ENCODE results near the gene FOS. TPM values are rescaled to one million over a fixed set of nuclear protein-coding genes. Genes with fewer than 3 reads are reported as not detected.
A peak's percentile ranks its signal among the peaks of the same experiment; 100 is the strongest.
"Not testable (repeated sequence)": the region's sequence is repeated elsewhere in the genome, so short reads cannot be mapped to it uniquely, and the experiment has no call there.

The FOS gene
- polyA plus RNA-seq, 1 experiment = 84.1 TPM

- TF ChIP-seq CTCF (IDR thresholded peaks at IDR 0.05; ENCODE audit: insufficient read depth, low read depth, low read length) = no peak
- H3K27me3 ChIP-seq (ENCODE audit: control insufficient read depth, insufficient read depth, low read length) = no peaks in the 10 kb centered on the region
- peaks cover 18% of the 10 kb centered on the region for H3K36me3 ChIP-seq (ENCODE audit: control insufficient read depth, insufficient read depth, low read length)
- H3K4me3 ChIP-seq (ENCODE audit: low read depth, low read length) = peak overlapping the region; percentile 87
- CTCF ChIA-PET = interaction anchor here (1.0 to 1.5 kb wide), 2 partner anchors 19 to 143 kb away, joined by 3 to 4 read pairs; no protein-coding TSS in a partner anchor
- DNase-seq (ENCODE audit: low read depth) = no peak
- POLR2A ChIA-PET = interaction anchor here (0.6 kb wide), 1 partner anchor 14 kb away, joined by 26 read pairs; no protein-coding TSS in a partner anchor
Observed at GRCh38 chr14:75279763-75280290, 1.2 kb downstream of the FOS start.

GRCh38 chr14:75280291-75280830 lies 1.7 kb downstream of the FOS start:
- no peaks in the 10 kb centered on the region for H3K27me3 ChIP-seq (ENCODE audit: control insufficient read depth, insufficient read depth, low read length)
- POLR2A ChIA-PET = no interaction called here
- no peak for DNase-seq (ENCODE audit: low read depth)

GRCh38 chr14:75280831-75281653 lies 2.4 kb downstream of the FOS start:
- CTCF ChIA-PET = interaction anchor here (0.5 to 2.2 kb wide), 2 partner anchors 15 to 97 kb away, joined by 3 to 8 read pairs; no protein-coding TSS in a partner anchor
- DNase-seq (ENCODE audit: low read depth) = no peak

More at GRCh38 chr14:75280291-75280830, 1.7 kb downstream of the FOS start:
- CTCF ChIA-PET = interaction anchor here (0.5 to 2.2 kb wide), 2 partner anchors 15 to 97 kb away, joined by 3 to 8 read pairs; no protein-coding TSS in a partner anchor
- Histone ChIP-seq H3K36me3 (ENCODE audit: control insufficient read depth, insufficient read depth, low read length) (peaks cover 18% of the 10 kb centered on the region), H3K4me3 (ENCODE audit: low read depth, low read length) (peak overlapping the region; percentile 87)
- TF ChIP-seq CTCF (IDR thresholded peaks at IDR 0.05; ENCODE audit: insufficient read depth, low read depth, low read length) = no peak

DNA sequence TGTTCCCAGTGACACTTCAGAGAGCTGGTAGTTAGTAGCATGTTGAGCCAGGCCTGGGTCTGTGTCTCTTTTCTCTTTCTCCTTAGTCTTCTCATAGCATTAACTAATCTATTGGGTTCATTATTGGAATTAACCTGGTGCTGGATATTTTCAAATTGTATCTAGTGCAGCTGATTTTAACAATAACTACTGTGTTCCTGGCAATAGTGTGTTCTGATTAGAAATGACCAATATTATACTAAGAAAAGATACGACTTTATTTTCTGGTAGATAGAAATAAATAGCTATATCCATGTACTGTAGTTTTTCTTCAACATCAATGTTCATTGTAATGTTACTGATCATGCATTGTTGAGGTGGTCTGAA lies 3.0 kb downstream of the FOS start:
- no peak for DNase-seq (ENCODE audit: low read depth)
- H3K27me3 ChIP-seq (ENCODE audit: control insufficient read depth, insufficient read depth, low read length) = no peaks in the 10 kb centered on the region
- POLR2A ChIA-PET = no interaction called here
- no peak overlapping the region for H3K4me3 ChIP-seq (ENCODE audit: low read depth, low read length)
- CTCF ChIA-PET = interaction anchor here (2.2 kb wide), 1 partner anchor 14 kb away, joined by 8 read pairs; no protein-coding TSS in a partner anchor
- TF ChIP-seq CTCF (IDR thresholded peaks at IDR 0.05; ENCODE audit: insufficient read depth, low read depth, low read length) = no peak
- H3K36me3 ChIP-seq (ENCODE audit: control insufficient read depth, insufficient read depth, low read length) = peaks cover 18% of the 10 kb centered on the region

More at GRCh38 chr14:75280831-75281653, 2.4 kb downstream of the FOS start:
- peak overlapping the region; percentile 87; the same call in 1 of the 2 replicates for H3K4me3 ChIP-seq (ENCODE audit: low read depth, low read length)
- H3K27me3 ChIP-seq (ENCODE audit: control insufficient read depth, insufficient read depth, low read length) = no peaks in the 10 kb centered on the region
- peaks cover 18% of the 10 kb centered on the region for H3K36me3 ChIP-seq (ENCODE audit: control insufficient read depth, insufficient read depth, low read length)
- TF ChIP-seq CTCF (IDR thresholded peaks at IDR 0.05; ENCODE audit: insufficient read depth, low read depth, low read length) = no peak
- POLR2A ChIA-PET = interaction anchor here (0.6 kb wide), 1 partner anchor 105 kb away, joined by 4 read pairs; no protein-coding TSS in a partner anchor

DNA sequence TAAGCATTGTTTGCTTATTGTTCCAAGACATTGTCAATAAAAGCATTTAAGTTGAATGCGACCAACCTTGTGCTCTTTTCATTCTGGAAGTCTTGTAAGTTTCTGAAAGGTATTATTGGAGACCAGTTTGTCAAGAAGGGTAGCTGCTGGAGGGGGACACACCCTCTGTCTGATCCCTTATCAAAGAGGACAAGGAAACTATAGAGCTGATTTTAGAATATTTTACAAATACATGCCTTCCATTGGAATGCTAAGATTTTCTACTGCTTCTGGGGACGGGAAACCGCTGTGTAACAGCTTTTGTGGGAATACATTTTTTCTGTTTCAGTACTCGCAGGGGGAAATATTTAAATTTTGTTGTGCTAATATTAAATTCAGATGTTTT lies 3.5 kb downstream of the FOS start:
- ChIA-PET POLR2A (no interaction called here), CTCF (interaction anchor here (1.2 to 2.2 kb wide), 2 partner anchors 9 to 13 kb away, joined by 3 to 8 read pairs; no protein-coding TSS in a partner anchor)
- no peak for DNase-seq (ENCODE audit: low read depth)
- Histone ChIP-seq H3K4me3 (ENCODE audit: low read depth, low read length) (no peak overlapping the region), H3K27me3 (ENCODE audit: control insufficient read depth, insufficient read depth, low read length) (no peaks in the 10 kb centered on the region), H3K36me3 (ENCODE audit: control insufficient read depth, insufficient read depth, low read length) (peaks cover 18% of the 10 kb centered on the region)
- TF ChIP-seq CTCF (IDR thresholded peaks at IDR 0.05; ENCODE audit: insufficient read depth, low read depth, low read length) = no peak

- peaks cover 18% of the 10 kb centered on the region for H3K36me3 ChIP-seq (ENCODE audit: control insufficient read depth, insufficient read depth, low read length)
- POLR2A ChIA-PET; H3K27me3 ChIP-seq (ENCODE audit: control insufficient read depth, insufficient read depth, low read length); H3K4me3 ChIP-seq (ENCODE audit: low read depth, low read length); DNase-seq (ENCODE audit: low read depth): not testable (repeated sequence)
- CTCF ChIA-PET = interaction anchor here (1.2 to 3.3 kb wide), 4 partner anchors 9 to 13 kb away, joined by 3 to 17 read pairs (median 6); no protein-coding TSS in a partner anchor
Observed at GRCh38 chr14:75282555-75283161, 4.0 kb downstream of the FOS start.
